Anterior cingulate cortex (tissue), 58 donors: ENCODE measurements around the gene ZNF423.

Experiments used
- DNase-seq, 58 donors: peaks; one replicate each; lab custom pipeline; 2025; lab: John Stamatoyannopoulos, UW

ZNF423 gene

GRCh38 chr16:49550666-49551065, 305.2 kb downstream of the ZNF423 start:
- DNase-seq, result no peak

GRCh38 chr16:49550140-49550539, 305.8 kb downstream of the ZNF423 start:
- DNase-seq, result no peak

- DNase-seq, result no peak
Observed at GRCh38 chr16:49548325-49548970, 307.5 kb downstream of the ZNF423 start.

GRCh38 chr16:49547448-49547847, 308.5 kb downstream of the ZNF423 start:
- DNase-seq, result no peak

- DNase-seq, result no peak
Observed at GRCh38 chr16:49546735-49547134, 309.2 kb downstream of the ZNF423 start.

- no peak for DNase-seq
Observed at GRCh38 chr16:49545741-49546448, 310.0 kb downstream of the ZNF423 start.

GRCh38 chr16:49545243-49545642, 310.7 kb downstream of the ZNF423 start:
- no peak for DNase-seq

- no peak for DNase-seq
Observed at GRCh38 chr16:49544828-49545227, 311.1 kb downstream of the ZNF423 start.

- DNase-seq, result no peak
Observed at GRCh38 chr16:49543631-49543946, 312.3 kb downstream of the ZNF423 start.

GRCh38 chr16:49542946-49543630, 312.8 kb downstream of the ZNF423 start:
- no peak for DNase-seq

- peak in 1 of 58 donors; percentile 17 for DNase-seq
Observed at GRCh38 chr16:49542391-49542891, 313.5 kb downstream of the ZNF423 start.

GRCh38 chr16:49540836-49541235, 315.1 kb downstream of the ZNF423 start:
- DNase-seq, result no peak

- no peak for DNase-seq
Observed at GRCh38 chr16:49539758-49540157, 316.2 kb downstream of the ZNF423 start.

GRCh38 chr16:49537924-49538459, 317.9 kb downstream of the ZNF423 start:
- DNase-seq, result peak in 1 of 58 donors; percentile 18

GRCh38 chr16:49534901-49535610, 320.9 kb downstream of the ZNF423 start:
- no peak for DNase-seq

GRCh38 chr16:49533422-49533821, 322.5 kb downstream of the ZNF423 start:
- no peak for DNase-seq

GRCh38 chr16:49532873-49533272, 323.0 kb downstream of the ZNF423 start:
- DNase-seq, result no peak

GRCh38 chr16:49531931-49532840, 323.7 kb downstream of the ZNF423 start:
- DNase-seq, result no peak

GRCh38 chr16:49531425-49531824, 324.5 kb downstream of the ZNF423 start:
- DNase-seq, result no peak
